GM21529 (cell line): ENCODE results near the gene TBX6.

Experiments used
- ATAC-seq: cut with Tn5 transposase; IDR thresholded peaks from one replicate; pipeline ENCODE4 v1.9.1; 2021; ENCODE audit not compliant: unreplicated experiment

The TBX6 gene

DNA sequence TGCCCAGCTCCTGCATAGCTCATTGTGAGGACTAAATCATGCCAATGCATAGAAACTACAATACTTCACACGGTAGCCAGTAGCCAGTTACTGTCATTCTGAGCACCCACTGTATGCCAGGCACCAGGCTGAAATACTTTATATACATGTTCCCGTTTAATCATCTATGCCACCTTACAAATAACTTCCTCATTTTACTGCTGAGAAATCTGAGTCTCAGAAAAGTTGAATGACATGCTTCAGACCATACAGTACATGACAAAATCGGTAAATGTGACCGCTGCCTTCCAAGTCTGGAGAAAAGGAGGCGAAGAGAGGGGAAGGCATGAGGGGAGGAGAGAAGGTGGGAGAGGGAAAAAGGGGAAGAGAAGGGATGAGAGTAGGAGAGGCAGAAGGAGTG, 51.5 kb downstream of the TBX6 start:
- no peak for ATAC-seq
